Prostate gland (tissue), 2 donors: Measurements from ENCODE around the gene VPS13D.

Experiments
- POLR2A ChIP-seq: fragments of 450-650 bp; IDR thresholded peaks from one replicate; pipeline ENCODE4 v1.6.1; 2016; ENCODE audit warnings: antibody characterized with exemption, mild to moderate bottlenecking
- POLR2AphosphoS5 ChIP-seq: sonication (generic); formaldehyde crosslinking; IDR thresholded peaks from one replicate; pipeline ENCODE4 v1.6.1; 2017; ENCODE audit warnings: antibody characterized with exemption
- TF ChIP-seq, protein P1 (sequence below), 4 experiments: fragments of 200-600 bp in 2 of 4; fragments of 450-650 bp in 2 of 4; sonication (generic) in 2 of 4; IDR thresholded peaks; 1 replicate in 3 of 4; 2 replicates in 1 of 4; pipeline ENCODE4 v1.5.1; 2016 to 2019; ENCODE audit warnings: antibody characterized with exemption in 4 of 4, mild to moderate bottlenecking in 2 of 4, moderate library complexity in 2 of 4

DNA sequence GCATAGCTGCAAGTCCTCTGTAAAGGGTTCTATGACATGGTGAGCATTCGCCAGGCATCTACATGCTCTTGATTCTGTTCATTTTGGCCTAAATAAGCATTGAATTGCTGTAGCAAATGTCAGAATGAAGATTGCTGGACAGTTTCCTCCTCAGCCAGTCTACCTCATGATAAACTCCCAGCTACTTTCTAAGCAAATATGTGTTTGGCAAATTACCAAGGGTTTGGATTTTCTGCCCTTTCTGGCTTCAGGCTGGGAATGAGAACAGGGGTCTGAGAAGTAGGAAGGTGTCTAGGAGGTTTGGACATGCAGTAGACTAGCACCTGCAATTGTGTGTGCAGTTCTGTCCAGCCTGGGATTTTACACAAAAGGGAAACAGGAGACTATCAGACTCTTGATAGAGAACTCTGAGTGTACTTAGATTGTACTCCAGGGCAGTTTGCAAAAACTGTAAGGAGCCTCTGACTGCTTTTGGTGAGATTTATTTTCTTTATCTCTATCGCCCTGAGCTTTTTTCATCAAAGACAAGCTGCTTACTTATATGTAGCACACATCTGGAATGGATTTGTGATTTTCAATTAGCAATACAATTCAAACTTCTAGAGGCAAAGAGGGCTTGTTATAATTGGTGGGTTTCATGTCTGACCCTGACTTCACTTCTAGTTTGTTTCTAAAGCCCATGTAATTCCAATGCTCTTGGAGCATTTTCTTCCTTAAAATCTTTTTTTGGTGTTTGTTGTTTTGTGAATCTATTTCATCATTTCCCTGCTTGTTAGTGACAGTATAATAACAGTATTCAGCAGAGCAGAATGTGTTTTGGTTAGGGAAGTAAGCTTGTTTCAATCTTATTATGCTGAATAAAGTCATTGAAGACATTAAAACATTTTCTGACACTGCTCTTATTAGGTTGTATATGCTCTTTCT lies 150.8 kb downstream of the VPS13D start:
- TF ChIP-seq, protein P1, sequence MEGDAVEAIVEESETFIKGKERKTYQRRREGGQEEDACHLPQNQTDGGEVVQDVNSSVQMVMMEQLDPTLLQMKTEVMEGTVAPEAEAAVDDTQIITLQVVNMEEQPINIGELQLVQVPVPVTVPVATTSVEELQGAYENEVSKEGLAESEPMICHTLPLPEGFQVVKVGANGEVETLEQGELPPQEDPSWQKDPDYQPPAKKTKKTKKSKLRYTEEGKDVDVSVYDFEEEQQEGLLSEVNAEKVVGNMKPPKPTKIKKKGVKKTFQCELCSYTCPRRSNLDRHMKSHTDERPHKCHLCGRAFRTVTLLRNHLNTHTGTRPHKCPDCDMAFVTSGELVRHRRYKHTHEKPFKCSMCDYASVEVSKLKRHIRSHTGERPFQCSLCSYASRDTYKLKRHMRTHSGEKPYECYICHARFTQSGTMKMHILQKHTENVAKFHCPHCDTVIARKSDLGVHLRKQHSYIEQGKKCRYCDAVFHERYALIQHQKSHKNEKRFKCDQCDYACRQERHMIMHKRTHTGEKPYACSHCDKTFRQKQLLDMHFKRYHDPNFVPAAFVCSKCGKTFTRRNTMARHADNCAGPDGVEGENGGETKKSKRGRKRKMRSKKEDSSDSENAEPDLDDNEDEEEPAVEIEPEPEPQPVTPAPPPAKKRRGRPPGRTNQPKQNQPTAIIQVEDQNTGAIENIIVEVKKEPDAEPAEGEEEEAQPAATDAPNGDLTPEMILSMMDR (IDR thresholded peaks at IDR 0.05): no peak
- TF ChIP-seq POLR2A (no peak), POLR2AphosphoS5 (no peak)
